ENCODE data around the gene SMIM11.

The SMIM11 gene

DNA sequence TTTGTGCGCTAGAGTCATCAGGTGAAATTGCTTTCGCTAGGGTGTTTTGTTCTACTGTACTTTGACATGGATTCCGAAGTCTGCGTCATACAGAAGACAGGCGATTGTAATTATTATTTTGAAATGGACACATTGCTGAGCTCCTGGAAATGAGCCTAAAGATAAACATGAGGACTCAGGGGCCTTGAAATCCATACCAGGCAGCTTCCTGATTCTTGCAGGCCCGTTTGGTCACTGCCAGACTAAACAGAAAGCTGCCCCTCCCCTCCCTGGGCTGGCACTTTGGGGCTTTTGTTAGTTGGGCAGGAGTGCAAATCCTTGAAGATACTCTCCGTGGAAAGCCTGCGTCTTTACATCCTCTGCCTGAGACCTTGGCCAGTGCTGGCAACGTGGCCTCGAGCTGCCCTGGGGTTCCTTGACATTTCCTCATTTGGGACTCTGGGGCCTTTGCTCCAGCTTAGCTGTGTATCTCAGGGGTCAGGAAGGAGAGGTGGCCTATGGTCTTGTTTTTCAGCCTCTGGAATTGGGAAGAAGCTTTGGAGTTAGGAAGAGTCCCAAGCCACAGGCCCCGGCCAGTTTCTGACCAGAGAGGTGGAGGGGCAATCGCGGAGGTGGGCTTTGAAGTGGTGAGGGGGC, 38.4 kb upstream of the SMIM11 start:
- TF ChIP-seq CTCF (conservative IDR thresholded peaks at IDR 0.05) = no peak
- no peak overlapping the region for H3K27ac ChIP-seq

- TF ChIP-seq CTCF (conservative IDR thresholded peaks at IDR 0.05) = no peak
Measured at GRCh38 chr21:34337741-34338140, 37.6 kb upstream of the SMIM11 start.

DNA sequence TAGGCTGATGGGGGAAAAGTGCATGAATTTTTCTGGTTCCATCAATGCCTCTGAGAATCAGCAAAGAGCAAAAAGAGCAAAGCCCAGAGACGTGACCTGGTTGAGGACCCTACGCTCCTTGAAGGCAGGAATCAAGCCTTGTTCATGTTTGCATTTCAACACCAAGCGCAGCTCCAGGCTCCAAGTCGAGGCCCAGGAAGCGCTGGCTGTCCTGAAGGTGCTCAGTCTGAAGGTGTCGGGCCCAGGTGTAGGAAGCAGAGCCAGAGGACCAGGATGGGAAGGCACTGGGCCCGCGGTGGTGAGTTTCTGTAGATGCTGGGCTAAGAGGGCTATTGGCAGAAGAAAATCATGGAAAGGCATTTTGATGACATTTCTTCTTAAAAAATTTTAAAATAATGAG, 37.1 kb upstream of the SMIM11 start:
- no peak overlapping the region for H3K27ac ChIP-seq
- no peak for TF ChIP-seq CTCF (conservative IDR thresholded peaks at IDR 0.05)

More at GRCh38 chr21:34337741-34338140, 37.6 kb upstream of the SMIM11 start:
- H3K27ac ChIP-seq = no peak overlapping the region

DNA sequence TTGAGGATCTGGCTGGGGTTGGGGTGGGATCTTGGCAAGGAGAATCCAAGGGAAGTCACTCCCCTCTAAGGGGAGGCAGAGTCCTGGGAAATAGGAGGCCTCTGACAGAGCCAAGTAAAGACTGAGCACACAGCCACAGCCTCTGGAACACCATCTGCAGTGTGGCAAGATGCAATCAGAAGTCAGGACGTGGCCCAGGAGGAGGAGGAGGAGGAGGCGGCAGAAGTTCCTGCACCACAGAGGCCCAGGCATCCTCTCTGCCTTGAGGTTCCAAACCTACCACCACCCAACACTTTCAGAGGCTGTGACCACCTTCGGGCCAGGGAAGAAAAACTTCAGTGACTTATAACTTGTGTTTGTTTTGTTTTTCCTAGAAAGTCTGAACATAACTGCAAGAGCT, 35.2 kb upstream of the SMIM11 start:
- H3K27ac ChIP-seq = no peak overlapping the region
- no peak for TF ChIP-seq CTCF (conservative IDR thresholded peaks at IDR 0.05)

DNA sequence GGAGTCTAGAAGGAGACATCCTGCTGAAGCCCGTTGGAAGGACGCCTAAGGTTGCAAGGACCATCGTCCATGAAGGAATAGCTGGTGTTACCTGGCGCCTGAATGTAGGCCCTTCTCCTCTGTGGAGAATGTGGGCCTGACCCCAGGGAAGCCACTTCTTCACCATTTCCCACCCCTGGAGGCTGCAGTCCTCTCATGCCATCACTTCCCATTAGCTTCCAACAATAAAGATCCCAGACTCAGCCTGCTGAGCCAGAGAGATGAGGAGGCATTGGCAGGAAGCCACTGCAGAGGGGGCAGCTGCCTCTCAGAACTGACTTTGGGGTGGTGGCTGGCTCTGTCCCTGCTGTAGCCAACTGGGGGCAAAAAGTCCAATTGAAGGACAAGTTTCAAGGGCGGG, 32.8 kb upstream of the SMIM11 start:
- H3K27ac ChIP-seq = no peak overlapping the region
- no peak for TF ChIP-seq CTCF (conservative IDR thresholded peaks at IDR 0.05)

DNA sequence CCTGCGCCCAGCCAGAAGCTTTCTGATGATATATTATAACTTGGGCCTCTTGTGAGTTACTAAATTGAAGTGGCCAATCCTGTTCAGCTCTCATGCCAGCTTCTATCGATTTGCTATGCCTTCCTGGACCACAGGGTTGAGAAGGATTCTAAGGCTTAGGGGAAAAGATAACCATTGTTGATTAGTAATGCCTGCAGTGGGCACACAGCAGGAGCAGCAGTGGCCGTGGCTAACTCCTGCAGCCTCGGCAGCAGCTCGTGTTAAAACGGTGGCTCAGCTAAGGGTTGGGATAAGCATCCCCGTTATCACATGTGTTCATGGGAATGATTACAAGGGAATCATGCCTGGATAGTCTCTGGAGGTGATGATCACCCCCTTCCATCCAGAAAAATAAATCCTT, 32.0 kb upstream of the SMIM11 start:
- no peak overlapping the region for H3K27ac ChIP-seq
- TF ChIP-seq CTCF (conservative IDR thresholded peaks at IDR 0.05) = no peak

GRCh38 chr21:34343838-34344381, 31.4 kb upstream of the SMIM11 start:
- no peak overlapping the region for H3K27ac ChIP-seq
- no peak for TF ChIP-seq CTCF (conservative IDR thresholded peaks at IDR 0.05)
